GM06990 (cell line): ENCODE measurements around the gene PPP1R36.
"Not testable (repeated sequence)": the region's sequence is repeated elsewhere in the genome, so short reads cannot be mapped to it uniquely, and the experiment has no call there.

Experiments used
- DNase-seq: peaks from one replicate; pipeline ENCODE4 v3.0.0-alpha.2; 2011; ENCODE audit not compliant: insufficient read length; ENCODE audit errors: extremely low read depth
- H3K27me3 ChIP-seq: replicated peaks from 2 replicates; pipeline ENCODE4 v1.6.0; 2011; ENCODE audit warnings: low read length; ENCODE audit not compliant: control insufficient read depth, insufficient read depth
- H3K36me3 ChIP-seq: 2 replicates; pipeline ENCODE4 v1.5.1; 2011; ENCODE audit warnings: low read length; ENCODE audit not compliant: control insufficient read depth, insufficient read depth
- H3K4me3 ChIP-seq: replicated peaks from 2 replicates; pipeline ENCODE4 v1.5.1; 2011; ENCODE audit warnings: low read depth, mild to moderate bottlenecking, control low read depth, low read length
- TF ChIP-seq, protein P1 (sequence below): IDR thresholded peaks from 2 replicates; pipeline ENCODE4 v1.5.1; 2011; ENCODE audit warnings: low read length, control low read depth, mild to moderate bottlenecking, inconsistent platforms; ENCODE audit not compliant: insufficient read depth, poor library complexity, severe bottlenecking

Gene PPP1R36

GRCh38 chr14:64628940-64629408 lies 79.2 kb downstream of the PPP1R36 start:
- Histone ChIP-seq H3K4me3 (no peak overlapping the region), H3K36me3 (no peaks in the 10 kb centered on the region), H3K27me3 (no peaks in the 10 kb centered on the region)
- TF ChIP-seq, protein P1, sequence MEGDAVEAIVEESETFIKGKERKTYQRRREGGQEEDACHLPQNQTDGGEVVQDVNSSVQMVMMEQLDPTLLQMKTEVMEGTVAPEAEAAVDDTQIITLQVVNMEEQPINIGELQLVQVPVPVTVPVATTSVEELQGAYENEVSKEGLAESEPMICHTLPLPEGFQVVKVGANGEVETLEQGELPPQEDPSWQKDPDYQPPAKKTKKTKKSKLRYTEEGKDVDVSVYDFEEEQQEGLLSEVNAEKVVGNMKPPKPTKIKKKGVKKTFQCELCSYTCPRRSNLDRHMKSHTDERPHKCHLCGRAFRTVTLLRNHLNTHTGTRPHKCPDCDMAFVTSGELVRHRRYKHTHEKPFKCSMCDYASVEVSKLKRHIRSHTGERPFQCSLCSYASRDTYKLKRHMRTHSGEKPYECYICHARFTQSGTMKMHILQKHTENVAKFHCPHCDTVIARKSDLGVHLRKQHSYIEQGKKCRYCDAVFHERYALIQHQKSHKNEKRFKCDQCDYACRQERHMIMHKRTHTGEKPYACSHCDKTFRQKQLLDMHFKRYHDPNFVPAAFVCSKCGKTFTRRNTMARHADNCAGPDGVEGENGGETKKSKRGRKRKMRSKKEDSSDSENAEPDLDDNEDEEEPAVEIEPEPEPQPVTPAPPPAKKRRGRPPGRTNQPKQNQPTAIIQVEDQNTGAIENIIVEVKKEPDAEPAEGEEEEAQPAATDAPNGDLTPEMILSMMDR = no peak
- DNase-seq = no peak

GRCh38 chr14:64630778-64631177 lies 81.0 kb downstream of the PPP1R36 start:
- Histone ChIP-seq H3K27me3 (no peaks in the 10 kb centered on the region), H3K36me3 (no peaks in the 10 kb centered on the region), H3K4me3 (no peak overlapping the region)
- TF ChIP-seq, protein P1 = no peak
- DNase-seq = no peak

- H3K36me3 ChIP-seq, H3K27me3 ChIP-seq, H3K4me3 ChIP-seq, DNase-seq: not testable (repeated sequence)
These were observed 81.5 kb downstream of the PPP1R36 start for GRCh38 chr14:64631222-64631621.

DNA sequence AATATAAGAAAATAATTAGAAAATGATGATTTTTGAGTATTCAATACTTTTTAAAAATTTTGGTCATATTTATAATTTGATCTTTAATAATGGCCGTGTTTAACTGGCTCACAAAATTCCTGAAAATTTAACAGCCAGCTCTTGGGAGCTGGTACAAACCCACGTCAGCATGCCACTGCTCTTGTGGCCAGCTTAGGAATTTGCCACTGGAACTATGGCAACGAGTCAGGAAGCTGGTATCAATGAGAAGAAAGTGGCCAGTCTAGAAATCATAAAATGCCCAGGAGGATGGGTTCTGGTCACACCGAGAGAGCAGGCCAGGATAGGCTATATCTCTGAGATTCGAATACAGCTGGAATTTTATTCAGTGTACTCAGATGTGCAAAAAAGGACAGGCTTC lies 82.3 kb downstream of the PPP1R36 start:
- Histone ChIP-seq H3K36me3 (no peaks in the 10 kb centered on the region), H3K27me3 (no peaks in the 10 kb centered on the region), H3K4me3 (no peak overlapping the region)
- TF ChIP-seq, protein P1 = no peak
- DNase-seq = no peak

GRCh38 chr14:64634558-64634957 lies 84.8 kb downstream of the PPP1R36 start:
- no peak for DNase-seq
- H3K27me3 ChIP-seq = no peaks in the 10 kb centered on the region
- TF ChIP-seq, protein P1 = no peak

GRCh38 chr14:64636208-64636979 lies 86.6 kb downstream of the PPP1R36 start:
- TF ChIP-seq, protein P1 = peak; percentile 89
- peak; percentile 33 for DNase-seq
- no peak overlapping the region for H3K4me3 ChIP-seq

More at GRCh38 chr14:64634558-64634957, 84.8 kb downstream of the PPP1R36 start:
- H3K4me3 ChIP-seq = no peak overlapping the region
- no peaks in the 10 kb centered on the region for H3K36me3 ChIP-seq

More at GRCh38 chr14:64636208-64636979, 86.6 kb downstream of the PPP1R36 start:
- no peaks in the 10 kb centered on the region for H3K27me3 ChIP-seq
- H3K36me3 ChIP-seq = no peaks in the 10 kb centered on the region
